Measurements from ENCODE around the gene GAS2L3. TPM values are rescaled to one million over a fixed set of nuclear protein-coding genes. Genes with fewer than 3 reads are reported as not detected.

The GAS2L3 gene
- total and polyA plus RNA-seq, 2 of the 13 experiments (the other 11 are each of a cell fraction or from before 2014, with no cell fraction given) = 7.0 to 20.8 TPM

GRCh38 chr12:100573292-100574186 lies at the start of gene GAS2L3 (continued):
- TF ChIP-seq ZSCAN5A (CRISPR knock-in tag; IDR thresholded peaks at IDR 0.05; ENCODE audit: borderline replicate concordance) (peak; percentile 58; the same call in 1 of the 2 replicates), KLF11 (CRISPR knock-in tag; IDR thresholded peaks at IDR 0.05) (no peak; the same call in 1 of the 2 replicates), MLLT10 (CRISPR knock-in tag; IDR thresholded peaks at IDR 0.05) (no peak), ZNF124 (CRISPR knock-in tag; IDR thresholded peaks at IDR 0.05) (no peak; the same call in 1 of the 2 replicates), ZNF350 (CRISPR knock-in tag; IDR thresholded peaks at IDR 0.05; ENCODE audit: borderline replicate concordance, low read depth) (peak; percentile 71; the same call in 1 of the 2 replicates), BRD4 (CRISPR knock-in tag; IDR thresholded peaks at IDR 0.05) (no peak), RARG (CRISPR knock-in tag; IDR thresholded peaks at IDR 0.05; ENCODE audit: low read depth) (no peak), ARHGAP35 (CRISPR knock-in tag; IDR thresholded peaks at IDR 0.05; ENCODE audit: borderline replicate concordance) (peak; percentile 36; the same call in 1 of the 2 replicates), MYPOP (CRISPR knock-in tag; IDR thresholded peaks at IDR 0.05) (peak; percentile 94), AHDC1 (CRISPR knock-in tag; IDR thresholded peaks at IDR 0.05; ENCODE audit: borderline replicate concordance) (peak; percentile 62; the same call in 1 of the 2 replicates)
- TF ChIP-seq, protein P1, sequence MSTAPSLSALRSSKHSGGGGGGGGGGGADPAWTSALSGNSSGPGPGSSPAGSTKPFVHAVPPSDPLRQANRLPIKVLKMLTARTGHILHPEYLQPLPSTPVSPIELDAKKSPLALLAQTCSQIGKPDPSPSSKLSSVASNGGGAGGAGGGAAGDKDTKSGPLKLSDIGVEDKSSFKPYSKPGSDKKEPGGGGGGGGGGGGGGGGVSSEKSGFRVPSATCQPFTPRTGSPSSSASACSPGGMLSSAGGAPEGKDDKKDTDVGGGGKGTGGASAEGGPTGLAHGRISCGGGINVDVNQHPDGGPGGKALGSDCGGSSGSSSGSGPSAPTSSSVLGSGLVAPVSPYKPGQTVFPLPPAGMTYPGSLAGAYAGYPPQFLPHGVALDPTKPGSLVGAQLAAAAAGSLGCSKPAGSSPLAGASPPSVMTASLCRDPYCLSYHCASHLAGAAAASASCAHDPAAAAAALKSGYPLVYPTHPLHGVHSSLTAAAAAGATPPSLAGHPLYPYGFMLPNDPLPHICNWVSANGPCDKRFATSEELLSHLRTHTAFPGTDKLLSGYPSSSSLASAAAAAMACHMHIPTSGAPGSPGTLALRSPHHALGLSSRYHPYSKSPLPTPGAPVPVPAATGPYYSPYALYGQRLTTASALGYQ (CRISPR knock-in tag; IDR thresholded peaks at IDR 0.05) = peak; percentile 28; the same call in 1 of the 2 replicates
- TF ChIP-seq, protein P2, sequence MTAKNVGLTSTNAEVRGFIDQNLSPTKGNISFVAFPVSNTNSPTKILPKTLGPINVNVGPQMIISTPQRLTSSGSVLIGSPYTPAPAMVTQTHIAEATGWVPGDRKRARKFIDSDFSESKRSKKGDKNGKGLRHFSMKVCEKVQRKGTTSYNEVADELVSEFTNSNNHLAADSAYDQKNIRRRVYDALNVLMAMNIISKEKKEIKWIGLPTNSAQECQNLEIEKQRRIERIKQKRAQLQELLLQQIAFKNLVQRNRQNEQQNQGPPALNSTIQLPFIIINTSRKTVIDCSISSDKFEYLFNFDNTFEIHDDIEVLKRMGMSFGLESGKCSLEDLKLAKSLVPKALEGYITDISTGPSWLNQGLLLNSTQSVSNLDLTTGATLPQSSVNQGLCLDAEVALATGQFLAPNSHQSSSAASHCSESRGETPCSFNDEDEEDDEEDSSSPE (CRISPR knock-in tag; IDR thresholded peaks at IDR 0.05) = peak; percentile 96
- TF ChIP-seq, protein P3, sequence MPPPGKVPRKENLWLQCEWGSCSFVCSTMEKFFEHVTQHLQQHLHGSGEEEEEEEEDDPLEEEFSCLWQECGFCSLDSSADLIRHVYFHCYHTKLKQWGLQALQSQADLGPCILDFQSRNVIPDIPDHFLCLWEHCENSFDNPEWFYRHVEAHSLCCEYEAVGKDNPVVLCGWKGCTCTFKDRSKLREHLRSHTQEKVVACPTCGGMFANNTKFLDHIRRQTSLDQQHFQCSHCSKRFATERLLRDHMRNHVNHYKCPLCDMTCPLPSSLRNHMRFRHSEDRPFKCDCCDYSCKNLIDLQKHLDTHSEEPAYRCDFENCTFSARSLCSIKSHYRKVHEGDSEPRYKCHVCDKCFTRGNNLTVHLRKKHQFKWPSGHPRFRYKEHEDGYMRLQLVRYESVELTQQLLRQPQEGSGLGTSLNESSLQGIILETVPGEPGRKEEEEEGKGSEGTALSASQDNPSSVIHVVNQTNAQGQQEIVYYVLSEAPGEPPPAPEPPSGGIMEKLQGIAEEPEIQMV (CRISPR knock-in tag; IDR thresholded peaks at IDR 0.05; ENCODE audit: low read depth) = peak; percentile 88; the same call in 1 of the 2 replicates
